ENCODE measurements around the gene PCDHA11.
"Not testable (repeated sequence)": the region's sequence is repeated elsewhere in the genome, so short reads cannot be mapped to it uniquely, and the experiment has no call there.

PCDHA11 gene

DNA sequence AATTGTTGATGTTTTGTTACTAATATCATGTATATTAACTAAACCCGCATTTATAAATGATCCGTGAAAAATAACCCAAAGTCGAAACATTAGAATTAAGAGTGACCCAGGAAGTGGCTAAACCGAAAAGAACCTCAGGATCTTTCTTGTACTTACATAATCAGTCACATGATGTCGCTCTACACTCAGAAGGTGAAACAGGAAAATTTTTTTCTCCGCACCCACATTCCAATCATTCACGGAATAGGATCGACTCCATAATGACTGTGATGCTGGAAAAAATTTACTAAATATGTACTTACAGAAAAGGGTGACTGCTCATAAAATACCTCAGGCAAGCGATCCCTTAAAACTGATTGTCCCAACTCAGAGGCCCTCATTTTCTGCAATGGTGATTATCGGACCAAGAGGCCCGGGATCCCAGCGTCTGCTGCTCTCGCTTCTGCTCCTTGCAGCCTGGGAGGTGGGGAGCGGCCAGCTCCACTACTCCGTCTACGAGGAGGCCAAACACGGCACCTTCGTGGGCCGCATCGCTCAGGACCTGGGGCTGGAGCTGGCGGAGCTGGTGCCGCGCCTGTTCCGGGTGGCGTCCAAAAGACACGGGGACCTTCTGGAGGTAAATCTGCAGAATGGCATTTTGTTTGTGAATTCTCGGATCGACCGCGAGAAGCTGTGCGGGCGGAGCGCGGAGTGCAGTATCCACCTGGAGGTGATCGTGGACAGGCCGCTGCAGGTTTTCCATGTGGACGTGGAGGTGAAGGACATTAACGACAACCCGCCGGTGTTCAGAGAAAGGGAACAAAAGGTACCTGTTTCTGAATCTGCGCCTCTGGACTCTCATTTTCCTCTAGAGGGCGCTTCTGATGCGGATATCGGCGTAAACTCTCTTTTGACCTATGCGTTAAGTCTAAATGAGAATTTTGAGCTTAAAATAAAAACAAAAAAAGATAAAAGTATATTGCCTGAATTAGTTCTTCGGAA, 6.6 kb downstream of the PCDHA11 start, which contains the start of gene PCDHA12:
TSS of gene PCDHA12 (plus strand) at position 224 of the 981 bp plus-strand sequence. CDS start at position 389, 165 bp downstream.
- Histone ChIP-seq H3K27me3 (no peaks in the 10 kb centered on the region), H3K4me1 (no peaks in the 10 kb centered on the region), H3K36me3 (peaks cover 7% of the 10 kb centered on the region), H3K9me3 (no peaks in the 10 kb centered on the region), H3K4me3 (ENCODE audit: low read depth, low read length) (no peak within 1 kb of the TSS)
- DNase-seq = no peak
- TF ChIP-seq, protein P1, sequence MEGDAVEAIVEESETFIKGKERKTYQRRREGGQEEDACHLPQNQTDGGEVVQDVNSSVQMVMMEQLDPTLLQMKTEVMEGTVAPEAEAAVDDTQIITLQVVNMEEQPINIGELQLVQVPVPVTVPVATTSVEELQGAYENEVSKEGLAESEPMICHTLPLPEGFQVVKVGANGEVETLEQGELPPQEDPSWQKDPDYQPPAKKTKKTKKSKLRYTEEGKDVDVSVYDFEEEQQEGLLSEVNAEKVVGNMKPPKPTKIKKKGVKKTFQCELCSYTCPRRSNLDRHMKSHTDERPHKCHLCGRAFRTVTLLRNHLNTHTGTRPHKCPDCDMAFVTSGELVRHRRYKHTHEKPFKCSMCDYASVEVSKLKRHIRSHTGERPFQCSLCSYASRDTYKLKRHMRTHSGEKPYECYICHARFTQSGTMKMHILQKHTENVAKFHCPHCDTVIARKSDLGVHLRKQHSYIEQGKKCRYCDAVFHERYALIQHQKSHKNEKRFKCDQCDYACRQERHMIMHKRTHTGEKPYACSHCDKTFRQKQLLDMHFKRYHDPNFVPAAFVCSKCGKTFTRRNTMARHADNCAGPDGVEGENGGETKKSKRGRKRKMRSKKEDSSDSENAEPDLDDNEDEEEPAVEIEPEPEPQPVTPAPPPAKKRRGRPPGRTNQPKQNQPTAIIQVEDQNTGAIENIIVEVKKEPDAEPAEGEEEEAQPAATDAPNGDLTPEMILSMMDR (IDR thresholded peaks at IDR 0.05; ENCODE audit: low read depth, low read length) = 0 out of 2 replicates have a peak, but pooled peaks have one; percentile 25

DNA sequence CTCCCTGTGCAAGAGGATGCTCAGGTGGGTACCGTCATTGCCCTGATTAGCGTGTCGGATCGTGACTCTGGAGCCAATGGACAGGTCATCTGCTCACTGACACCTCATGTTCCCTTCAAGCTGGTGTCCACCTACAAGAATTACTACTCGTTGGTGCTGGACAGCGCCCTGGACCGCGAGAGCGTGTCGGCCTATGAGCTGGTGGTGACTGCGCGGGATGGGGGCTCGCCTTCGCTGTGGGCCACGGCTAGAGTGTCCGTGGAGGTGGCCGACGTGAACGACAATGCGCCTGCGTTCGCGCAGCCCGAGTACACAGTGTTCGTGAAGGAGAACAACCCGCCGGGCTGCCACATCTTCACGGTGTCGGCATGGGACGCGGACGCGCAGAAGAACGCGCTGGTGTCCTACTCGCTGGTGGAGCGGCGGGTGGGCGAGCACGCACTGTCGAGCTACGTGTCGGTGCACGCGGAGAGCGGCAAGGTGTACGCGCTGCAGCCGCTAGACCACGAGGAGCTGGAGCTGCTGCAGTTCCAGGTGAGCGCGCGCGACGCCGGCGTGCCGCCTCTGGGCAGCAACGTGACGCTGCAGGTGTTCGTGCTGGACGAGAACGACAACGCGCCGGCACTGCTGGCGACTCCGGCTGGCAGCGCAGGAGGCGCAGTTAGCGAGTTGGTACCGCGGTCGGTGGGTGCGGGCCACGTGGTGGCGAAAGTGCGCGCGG, 7.9 kb downstream of the PCDHA11 start:
- not testable (repeated sequence) for H3K4me1 ChIP-seq; H3K27me3 ChIP-seq; H3K36me3 ChIP-seq; H3K4me3 ChIP-seq (ENCODE audit: low read depth, low read length); H3K9me3 ChIP-seq; DNase-seq

DNA sequence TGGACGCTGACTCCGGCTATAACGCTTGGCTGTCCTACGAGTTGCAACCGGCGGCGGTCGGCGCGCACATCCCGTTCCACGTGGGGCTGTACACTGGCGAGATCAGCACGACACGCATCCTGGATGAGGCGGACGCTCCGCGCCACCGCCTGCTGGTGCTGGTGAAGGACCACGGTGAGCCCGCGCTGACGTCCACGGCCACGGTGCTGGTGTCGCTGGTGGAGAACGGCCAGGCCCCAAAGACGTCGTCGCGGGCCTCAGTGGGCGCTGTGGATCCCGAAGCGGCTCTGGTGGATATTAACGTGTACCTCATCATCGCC, 8.5 kb downstream of the PCDHA11 start:
- TF ChIP-seq, protein P1 (IDR thresholded peaks at IDR 0.05; ENCODE audit: low read depth, low read length) = no peak

DNA sequence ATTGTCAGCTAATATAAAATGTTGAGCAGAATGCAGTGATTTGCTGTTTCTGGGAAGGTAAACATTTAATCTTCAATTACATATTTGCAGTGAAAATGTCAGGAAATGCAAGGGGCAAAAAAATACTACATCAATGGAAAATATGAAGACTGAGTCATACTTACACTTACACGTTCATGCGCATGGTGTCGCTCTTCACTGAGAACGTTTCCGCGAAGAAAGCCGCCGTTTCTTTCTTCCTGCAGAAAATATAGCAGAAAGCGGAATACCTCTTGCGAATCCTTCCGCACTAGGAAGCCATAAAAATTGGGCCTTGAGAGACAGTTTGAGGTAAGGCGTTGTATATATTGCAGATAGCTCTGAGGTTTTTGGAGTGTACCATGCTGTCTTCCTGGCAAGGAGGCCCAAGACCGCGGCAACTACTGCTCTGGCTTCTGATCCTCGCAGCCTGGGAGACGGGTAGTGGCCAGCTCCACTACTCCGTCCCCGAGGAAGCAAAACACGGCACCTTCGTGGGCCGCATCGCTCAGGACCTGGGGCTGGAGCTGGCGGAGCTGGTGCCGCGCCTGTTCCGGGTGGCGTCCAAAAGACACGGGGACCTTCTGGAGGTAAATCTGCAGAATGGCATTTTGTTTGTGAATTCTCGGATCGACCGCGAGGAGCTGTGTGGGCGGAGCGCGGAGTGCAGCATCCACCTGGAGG, 13.3 kb downstream of the PCDHA11 start, which contains the start of gene PCDHA13:
TSS of gene PCDHA13 (plus strand) at position 236 of the 702 bp plus-strand sequence. CDS start at position 381, 145 bp downstream.
- TF ChIP-seq, protein P1 (IDR thresholded peaks at IDR 0.05; ENCODE audit: low read depth, low read length) = no peak
- Histone ChIP-seq H3K36me3 (no peaks in the 10 kb centered on the region), H3K4me3 (ENCODE audit: low read depth, low read length) (no peak within 1 kb of the TSS), H3K4me1 (no peaks in the 10 kb centered on the region), H3K27me3 (no peaks in the 10 kb centered on the region), H3K9me3 (no peaks in the 10 kb centered on the region)
- no peak for DNase-seq

More for the DNA sequence above, 8.5 kb downstream of the PCDHA11 start:
- H3K9me3 ChIP-seq = no peaks in the 10 kb centered on the region
- DNase-seq = no peak
- no peaks in the 10 kb centered on the region for H3K4me1 ChIP-seq
- no peaks in the 10 kb centered on the region for H3K27me3 ChIP-seq
- H3K36me3 ChIP-seq = peaks cover 7% of the 10 kb centered on the region; the same call in 1 of the 2 replicates
- H3K4me3 ChIP-seq (ENCODE audit: low read depth, low read length) = no peak overlapping the region

DNA sequence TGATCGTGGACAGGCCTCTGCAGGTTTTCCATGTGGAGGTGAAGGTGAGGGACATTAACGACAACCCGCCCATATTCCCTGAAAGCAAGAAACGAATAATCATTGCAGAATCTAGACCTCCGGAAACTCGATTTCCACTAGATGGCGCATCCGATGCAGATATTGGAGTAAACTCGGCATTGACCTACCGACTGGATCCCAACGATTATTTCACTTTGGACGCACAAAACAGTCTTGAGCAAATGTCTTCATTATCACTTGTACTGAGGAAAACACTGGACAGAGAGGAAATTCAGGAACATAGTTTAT, 13.8 kb downstream of the PCDHA11 start:
- Histone ChIP-seq H3K4me3 (ENCODE audit: low read depth, low read length) (no peak overlapping the region), H3K36me3 (no peaks in the 10 kb centered on the region), H3K9me3 (no peaks in the 10 kb centered on the region), H3K4me1 (no peaks in the 10 kb centered on the region), H3K27me3 (no peaks in the 10 kb centered on the region)
- TF ChIP-seq, protein P1 (IDR thresholded peaks at IDR 0.05; ENCODE audit: low read depth, low read length) = peak; percentile 81
- DNase-seq = peak; percentile 78

DNA sequence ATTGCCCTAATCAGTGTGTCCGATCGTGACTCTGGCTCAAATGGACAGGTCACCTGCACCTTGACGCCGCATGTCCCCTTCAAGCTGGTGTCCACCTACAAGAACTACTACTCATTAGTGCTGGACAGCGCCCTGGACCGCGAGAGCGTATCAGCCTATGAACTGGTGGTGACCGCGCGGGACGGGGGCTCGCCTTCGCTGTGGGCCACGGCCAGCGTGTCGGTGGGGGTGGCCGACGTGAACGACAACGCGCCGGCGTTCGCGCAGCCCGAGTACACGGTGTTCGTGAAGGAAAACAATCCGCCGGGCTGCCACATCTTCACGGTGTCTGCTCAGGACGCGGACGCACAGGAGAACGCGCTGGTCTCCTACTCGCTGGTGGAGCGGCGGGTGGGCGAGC, 14.6 kb downstream of the PCDHA11 start:
- H3K27me3 ChIP-seq = no peaks in the 10 kb centered on the region
- TF ChIP-seq, protein P1 (IDR thresholded peaks at IDR 0.05; ENCODE audit: low read depth, low read length) = no peak
- H3K4me1 ChIP-seq = no peaks in the 10 kb centered on the region
- no peak overlapping the region for H3K4me3 ChIP-seq (ENCODE audit: low read depth, low read length)
- H3K9me3 ChIP-seq = no peaks in the 10 kb centered on the region
- no peaks in the 10 kb centered on the region for H3K36me3 ChIP-seq
- DNase-seq = no peak

All from BE2C (cell line).